Lower leg skin (tissue), 4 donors: ENCODE data around the gene NOS3. TPM values are rescaled to one million over a fixed set of nuclear protein-coding genes. Genes with fewer than 3 reads are reported as not detected.

Experiments
- DNase-seq, 2 donors: peaks; one replicate each; pipeline ENCODE4 v3.0.0-alpha.2; 2019; ENCODE audit warnings: low spot score in 2 of 2
- H3K4me3 ChIP-seq: fragments of 200-600 bp; sonication (generic); 2 replicates; pipeline ENCODE4 v1.5.1; 2017; ENCODE audit warnings: mild to moderate bottlenecking, low read depth; ENCODE audit not compliant: poor library complexity, severe bottlenecking
- POLR2A ChIP-seq, 2 donors: fragments of 450-650 bp; IDR thresholded peaks; one replicate each; pipeline ENCODE4 v1.6.1; 2016 to 2017; ENCODE audit warnings: antibody characterized with exemption in 2 of 2, mild to moderate bottlenecking in 1 of 2, moderate library complexity in 1 of 2
- WGBS, 2 donors: methylation state at CpG; one replicate each; pipeline ENCODE4 v1.1.5; 2018; 5-methylcytosine and 5-hydroxymethylcytosine counted together
- intact Hi-C: fragments of 100-400 bp; cut with DNase I; formaldehyde crosslinking; loops from one replicate; pipeline ENCODE4 v1.15.0; 2023; ENCODE audit warnings: low total_unique reads
- total RNA-seq, 4 donors: library from RNA; depleted of rRNA; stranded (reverse); fragments of >200 nt; gene quantifications; one replicate each; pipeline ENCODE4 v1.1.0, GENCODE V29; 2016
- TF ChIP-seq, protein P1 (sequence below), 3 donors: fragments of 450-650 bp; IDR thresholded peaks; one replicate each; pipeline ENCODE4 v1.5.1; 2016; ENCODE audit warnings: antibody characterized with exemption in 3 of 3, mild to moderate bottlenecking in 3 of 3, moderate library complexity in 2 of 3

NOS3 gene
- total RNA-seq, 4 donors from 2014 or later = 4.0 to 8.9 (median 5.8) TPM

DNA sequence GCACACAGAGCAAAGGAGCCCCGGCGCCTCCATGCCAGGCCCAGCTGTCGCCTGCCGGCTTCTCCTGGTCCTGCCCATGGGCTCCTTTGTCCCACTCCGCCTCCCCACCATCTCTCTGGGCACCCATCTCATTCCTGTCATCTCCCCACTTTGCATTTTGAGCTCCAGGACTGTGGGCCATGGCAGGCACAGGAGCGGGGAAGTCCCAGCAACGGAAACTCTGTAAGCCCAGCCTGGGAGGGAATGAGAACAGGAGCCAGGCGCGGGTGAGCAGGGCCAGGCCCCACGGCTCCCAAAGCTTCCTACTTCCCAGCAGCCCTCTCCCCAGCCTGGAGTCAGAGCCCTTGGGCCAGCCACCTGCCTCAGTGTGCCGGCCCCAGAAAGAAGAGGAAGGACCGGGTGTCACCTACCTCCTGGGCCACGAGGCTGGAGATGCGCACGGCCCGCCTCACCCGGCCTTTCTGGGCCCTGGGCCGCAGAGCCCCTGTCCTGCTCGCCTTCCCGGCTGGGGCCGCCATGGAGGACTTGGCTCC lies 35.8 kb upstream of the NOS3 start:
- intact Hi-C loops = no loop called here
- no peak overlapping the region for H3K4me3 ChIP-seq
- TF ChIP-seq, protein P1, sequence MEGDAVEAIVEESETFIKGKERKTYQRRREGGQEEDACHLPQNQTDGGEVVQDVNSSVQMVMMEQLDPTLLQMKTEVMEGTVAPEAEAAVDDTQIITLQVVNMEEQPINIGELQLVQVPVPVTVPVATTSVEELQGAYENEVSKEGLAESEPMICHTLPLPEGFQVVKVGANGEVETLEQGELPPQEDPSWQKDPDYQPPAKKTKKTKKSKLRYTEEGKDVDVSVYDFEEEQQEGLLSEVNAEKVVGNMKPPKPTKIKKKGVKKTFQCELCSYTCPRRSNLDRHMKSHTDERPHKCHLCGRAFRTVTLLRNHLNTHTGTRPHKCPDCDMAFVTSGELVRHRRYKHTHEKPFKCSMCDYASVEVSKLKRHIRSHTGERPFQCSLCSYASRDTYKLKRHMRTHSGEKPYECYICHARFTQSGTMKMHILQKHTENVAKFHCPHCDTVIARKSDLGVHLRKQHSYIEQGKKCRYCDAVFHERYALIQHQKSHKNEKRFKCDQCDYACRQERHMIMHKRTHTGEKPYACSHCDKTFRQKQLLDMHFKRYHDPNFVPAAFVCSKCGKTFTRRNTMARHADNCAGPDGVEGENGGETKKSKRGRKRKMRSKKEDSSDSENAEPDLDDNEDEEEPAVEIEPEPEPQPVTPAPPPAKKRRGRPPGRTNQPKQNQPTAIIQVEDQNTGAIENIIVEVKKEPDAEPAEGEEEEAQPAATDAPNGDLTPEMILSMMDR (IDR thresholded peaks at IDR 0.05) = no peak
- TF ChIP-seq POLR2A (IDR thresholded peaks at IDR 0.05) = no peak
- WGBS, 2 donors = 54% methylated on average over 21 of the region's 21 CpGs
- DNase-seq = no peak

DNA sequence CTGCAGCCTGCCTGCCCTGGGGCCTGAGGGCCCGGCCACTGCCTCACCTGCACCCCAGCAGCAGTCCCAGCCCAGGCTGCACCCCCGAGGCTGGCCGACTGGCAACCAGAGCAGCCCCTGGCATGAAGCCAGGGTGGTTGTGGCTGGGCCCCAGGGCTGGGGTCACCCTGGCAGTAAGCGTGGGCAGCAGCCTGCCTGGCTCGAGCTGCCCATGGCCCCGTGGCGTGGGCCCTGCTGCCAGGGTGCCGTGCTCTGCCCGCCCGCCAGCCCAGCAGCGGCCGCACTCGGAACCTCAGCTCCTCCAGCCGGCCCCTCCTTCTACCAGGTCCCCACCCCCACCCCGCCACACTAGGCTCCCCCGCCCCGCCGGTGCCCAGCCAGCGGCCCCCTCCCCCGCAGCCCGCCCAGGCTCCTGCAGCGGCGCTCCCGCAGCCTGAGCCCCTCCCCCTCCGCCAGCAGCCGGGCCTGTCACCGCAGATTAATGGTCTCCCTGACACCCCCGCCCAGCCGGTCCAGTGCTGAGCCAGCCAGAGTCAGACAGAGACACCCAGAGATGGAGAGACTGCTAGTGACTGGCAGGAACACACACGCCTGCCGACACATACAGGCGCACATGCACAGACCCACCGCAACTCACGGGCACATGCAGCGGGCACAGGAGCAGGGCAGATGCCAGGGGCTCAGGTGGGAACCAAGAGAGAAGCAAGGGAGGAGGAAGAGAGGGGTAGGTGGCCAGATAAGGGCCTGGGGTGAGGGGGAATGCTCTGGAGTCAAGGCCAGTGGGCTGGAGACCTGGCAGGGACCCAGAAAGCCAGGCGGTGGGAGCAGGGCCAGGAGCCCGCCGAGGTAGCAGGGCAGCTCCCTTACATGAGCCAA lies 35.1 kb upstream of the NOS3 start:
- H3K4me3 ChIP-seq = no peak overlapping the region
- intact Hi-C loops = no loop called here
- no peak for DNase-seq
- TF ChIP-seq, protein P1 (IDR thresholded peaks at IDR 0.05) = no peak
- no peak for TF ChIP-seq POLR2A (IDR thresholded peaks at IDR 0.05)
- 34 to 49% methylated on average over 10 to 12 of the region's 38 CpGs for WGBS, 2 donors

DNA sequence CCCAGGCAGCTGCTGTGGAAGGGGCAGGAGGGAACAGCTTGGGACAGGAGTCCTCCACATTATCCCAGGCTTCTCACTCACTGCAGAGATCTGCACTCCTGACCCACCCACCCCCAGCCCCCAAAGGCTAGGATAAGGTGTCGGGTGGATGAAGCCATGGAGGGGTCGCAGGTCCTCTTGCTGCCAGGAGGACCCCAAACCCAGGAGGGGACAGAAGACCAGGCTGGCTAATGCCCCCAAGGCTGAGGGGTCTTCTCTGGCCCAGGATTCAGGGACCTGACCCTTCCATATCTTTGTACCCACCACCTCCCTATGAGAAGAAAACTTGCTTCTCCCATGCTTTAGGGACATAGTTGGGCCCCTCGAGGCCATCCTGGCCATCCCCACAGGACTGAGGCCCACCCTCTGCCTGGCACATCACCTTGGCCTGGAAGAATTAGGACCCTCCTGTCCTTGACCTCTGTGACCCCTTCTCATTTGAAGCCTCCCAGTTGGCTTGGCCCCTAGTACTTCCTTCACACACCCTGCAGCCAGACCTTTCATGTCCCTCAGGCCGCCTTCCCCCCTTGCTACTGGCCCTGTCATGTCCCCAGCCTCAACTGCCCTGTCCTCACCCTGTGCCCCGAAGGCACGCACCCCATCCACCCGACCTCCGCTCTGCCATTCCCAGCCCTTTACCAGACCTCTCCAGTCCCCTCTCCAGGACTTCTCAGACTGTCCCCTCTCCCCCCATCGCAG lies 34.3 kb upstream of the NOS3 start:
- 87 to 93% methylated on average over 9 of the region's 9 CpGs for WGBS, 2 donors
- H3K4me3 ChIP-seq = no peak overlapping the region
- no peak for DNase-seq
- intact Hi-C loops = no loop called here
- TF ChIP-seq POLR2A (IDR thresholded peaks at IDR 0.05) = no peak
- TF ChIP-seq, protein P1 (IDR thresholded peaks at IDR 0.05) = no peak

DNA sequence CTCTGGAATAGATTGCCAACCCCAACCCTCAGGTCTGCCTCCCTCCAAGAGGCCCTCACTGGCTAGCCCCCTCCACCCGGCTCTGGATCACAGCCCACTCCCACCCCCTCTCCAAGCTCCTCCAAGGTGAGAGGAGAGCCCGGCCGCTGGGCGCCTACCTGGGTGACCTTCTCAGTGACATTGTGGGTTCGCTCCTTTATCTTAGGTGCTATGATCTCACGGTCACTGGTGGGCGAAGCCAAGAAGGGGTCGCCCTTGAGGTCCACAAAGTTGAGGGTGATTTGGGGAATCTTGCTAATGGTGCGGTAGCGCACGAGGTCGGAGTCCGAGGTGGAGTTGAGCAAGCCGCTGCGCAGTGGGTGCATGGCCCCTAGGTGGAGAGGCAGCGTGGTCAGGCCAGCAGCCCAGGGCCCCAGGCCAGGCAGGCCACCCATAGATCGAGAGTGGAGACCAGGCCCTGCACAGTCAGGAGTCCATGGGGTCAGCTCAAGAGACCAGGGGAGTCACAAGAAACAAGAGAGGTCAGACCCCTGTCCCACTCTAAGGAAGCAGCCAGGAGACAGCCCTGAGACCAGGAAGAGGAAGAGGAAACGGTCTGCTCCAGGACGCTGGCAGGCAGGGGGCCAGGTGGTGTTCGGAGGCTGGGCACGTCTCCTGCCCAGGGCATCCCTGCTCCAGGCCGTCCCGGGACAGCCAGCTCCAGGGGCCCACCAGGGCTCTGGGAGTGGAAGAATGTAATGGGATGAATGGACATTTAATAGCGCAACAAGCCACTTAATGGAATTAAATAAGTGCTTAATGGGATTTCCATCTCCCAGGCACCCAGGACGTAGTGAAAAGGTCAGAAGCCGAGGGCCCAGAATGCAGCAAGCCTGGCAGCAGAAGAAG lies 33.4 kb upstream of the NOS3 start:
- no peak overlapping the region for H3K4me3 ChIP-seq
- DNase-seq = no peak
- no peak for TF ChIP-seq POLR2A (IDR thresholded peaks at IDR 0.05)
- TF ChIP-seq, protein P1 (IDR thresholded peaks at IDR 0.05) = no peak
- intact Hi-C loops = no loop called here
- WGBS, 2 donors = 71 to 73% methylated on average over 26 of the region's 26 CpGs

DNA sequence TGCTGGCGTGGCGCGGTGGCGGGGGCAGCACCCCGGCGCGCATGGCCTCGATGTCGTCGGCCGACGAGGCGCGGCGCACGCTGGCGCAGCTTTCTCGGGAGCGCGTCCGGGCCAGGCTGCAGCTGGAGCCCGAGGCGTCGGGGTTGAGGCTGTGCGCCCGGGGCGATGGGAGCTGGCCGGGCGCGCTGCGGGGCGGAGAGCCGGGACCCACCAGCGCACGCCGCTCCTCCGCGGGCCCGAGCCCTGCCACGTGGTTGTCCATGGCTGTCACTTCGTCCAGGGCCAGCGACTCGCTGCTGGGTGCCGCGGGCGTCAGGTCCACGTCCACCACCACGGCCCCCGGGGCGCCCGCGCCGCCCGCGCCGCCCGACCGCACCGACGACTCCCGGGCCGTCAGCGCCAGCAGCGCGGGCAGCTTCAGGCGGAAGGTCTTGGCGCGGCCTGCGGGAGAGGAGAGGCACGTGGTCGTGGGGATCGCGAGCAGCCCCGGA lies 32.7 kb upstream of the NOS3 start:
- intact Hi-C loops = no loop called here
- TF ChIP-seq POLR2A (IDR thresholded peaks at IDR 0.05) = no peak
- TF ChIP-seq, protein P1 (IDR thresholded peaks at IDR 0.05) = no peak

More for the DNA sequence above, 32.7 kb upstream of the NOS3 start:
- H3K4me3 ChIP-seq = no peak overlapping the region
- no peak for DNase-seq
- 8 to 26% methylated on average over 19 to 20 of the region's 74 CpGs for WGBS, 2 donors
